ENCODE measurements around the gene DVL3.

The DVL3 gene

GRCh38 chr3:184186902-184187207 is 31.7 kb downstream of the DVL3 start:
- Histone ChIP-seq H3K27me3 (replicated peaks; ENCODE audit: insufficient read depth, low read length) (no peaks in the 10 kb centered on the region), H3F3A (ENCODE audit: insufficient read depth, low read length) (no peaks in the 10 kb centered on the region), H3K36me3 (replicated peaks; ENCODE audit: insufficient read depth, low read length) (peaks cover 17% of the 10 kb centered on the region), H4K20me1 (ENCODE audit: insufficient read depth, low read length) (no peaks in the 10 kb centered on the region), H3K4me1 (ENCODE audit: low read length) (peaks cover 10% of the 10 kb centered on the region), H3K4me3 (ENCODE audit: low read length) (peak overlapping the region; percentile 99), H3K9me3 (replicated peaks; ENCODE audit: insufficient read depth, low read length) (no peaks in the 10 kb centered on the region), H2AFZ (ENCODE audit: low read length) (peak overlapping the region; percentile 79; the same call in 1 of the 2 replicates), H3K9ac (ENCODE audit: low read length) (peak overlapping the region; percentile 91), H3K27ac (ENCODE audit: low read length) (no peak overlapping the region), H3K4me2 (ENCODE audit: low read depth, low read length) (peak overlapping the region; percentile 83), H3K9me2 (replicated peaks; ENCODE audit: insufficient read depth, low read length) (no peaks in the 10 kb centered on the region), H3K79me2 (ENCODE audit: low read length) (peaks cover 47% of the 10 kb centered on the region)
- no peak for TF ChIP-seq EZH2 (optimal IDR thresholded peaks at IDR 0.05; ENCODE audit: low read depth, low read length)
- TF ChIP-seq, protein P1, sequence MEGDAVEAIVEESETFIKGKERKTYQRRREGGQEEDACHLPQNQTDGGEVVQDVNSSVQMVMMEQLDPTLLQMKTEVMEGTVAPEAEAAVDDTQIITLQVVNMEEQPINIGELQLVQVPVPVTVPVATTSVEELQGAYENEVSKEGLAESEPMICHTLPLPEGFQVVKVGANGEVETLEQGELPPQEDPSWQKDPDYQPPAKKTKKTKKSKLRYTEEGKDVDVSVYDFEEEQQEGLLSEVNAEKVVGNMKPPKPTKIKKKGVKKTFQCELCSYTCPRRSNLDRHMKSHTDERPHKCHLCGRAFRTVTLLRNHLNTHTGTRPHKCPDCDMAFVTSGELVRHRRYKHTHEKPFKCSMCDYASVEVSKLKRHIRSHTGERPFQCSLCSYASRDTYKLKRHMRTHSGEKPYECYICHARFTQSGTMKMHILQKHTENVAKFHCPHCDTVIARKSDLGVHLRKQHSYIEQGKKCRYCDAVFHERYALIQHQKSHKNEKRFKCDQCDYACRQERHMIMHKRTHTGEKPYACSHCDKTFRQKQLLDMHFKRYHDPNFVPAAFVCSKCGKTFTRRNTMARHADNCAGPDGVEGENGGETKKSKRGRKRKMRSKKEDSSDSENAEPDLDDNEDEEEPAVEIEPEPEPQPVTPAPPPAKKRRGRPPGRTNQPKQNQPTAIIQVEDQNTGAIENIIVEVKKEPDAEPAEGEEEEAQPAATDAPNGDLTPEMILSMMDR (IDR thresholded peaks at IDR 0.05; ENCODE audit: low read length): no peak
- no peak for TF ChIP-seq EZH2phosphoT487 (IDR thresholded peaks at IDR 0.05; ENCODE audit: low read length)
- DNase-seq: no peak

DNA sequence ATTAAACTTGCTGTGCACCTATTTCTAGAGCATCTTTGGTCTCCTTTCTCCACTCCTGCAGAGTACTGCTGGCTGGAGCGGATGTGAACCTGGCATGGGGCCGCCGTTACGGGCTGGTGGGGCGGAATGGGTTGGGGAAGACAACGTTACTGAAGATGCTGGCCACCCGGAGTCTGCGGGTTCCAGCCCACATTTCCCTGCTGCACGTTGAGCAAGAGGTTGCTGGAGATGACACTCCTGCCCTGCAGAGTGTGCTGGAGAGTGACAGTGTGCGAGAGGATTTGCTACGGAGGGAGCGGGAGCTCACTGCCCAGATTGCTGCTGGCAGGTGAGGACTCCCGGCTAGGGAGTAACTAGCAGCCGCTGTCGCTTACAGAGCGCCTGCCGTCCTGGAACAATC is 32.9 kb downstream of the DVL3 start:
- H3K36me3 ChIP-seq (replicated peaks; ENCODE audit: insufficient read depth, low read length): peaks cover 26% of the 10 kb centered on the region

DNA sequence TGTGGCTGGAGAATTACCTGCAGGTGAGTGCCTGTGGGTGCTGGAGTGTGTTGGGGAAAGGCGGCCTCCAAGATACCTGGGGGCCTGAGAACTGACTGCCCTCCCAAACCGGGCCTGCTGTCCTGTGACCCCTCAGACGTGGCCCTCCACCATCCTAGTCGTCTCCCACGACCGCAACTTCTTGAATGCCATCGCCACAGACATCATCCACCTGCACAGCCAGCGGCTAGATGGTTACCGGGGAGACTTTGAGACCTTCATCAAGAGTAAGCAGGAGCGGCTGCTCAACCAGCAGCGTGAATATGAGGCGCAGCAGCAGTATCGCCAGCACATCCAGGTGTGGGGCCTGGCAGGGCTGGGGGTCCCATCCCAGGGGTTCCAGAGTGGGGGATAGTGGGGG is 34.2 kb downstream of the DVL3 start:
- Histone ChIP-seq H3K4me3 (ENCODE audit: low read length) (no peak overlapping the region), H2AFZ (ENCODE audit: low read length) (no peak overlapping the region), H3K9me3 (replicated peaks; ENCODE audit: insufficient read depth, low read length) (no peaks in the 10 kb centered on the region), H3K9me2 (replicated peaks; ENCODE audit: insufficient read depth, low read length) (no peaks in the 10 kb centered on the region), H3K4me1 (ENCODE audit: low read length) (peaks cover 10% of the 10 kb centered on the region), H3K4me2 (ENCODE audit: low read depth, low read length) (no peak overlapping the region), H3K79me2 (ENCODE audit: low read length) (peaks cover 47% of the 10 kb centered on the region), H3K27ac (ENCODE audit: low read length) (no peak overlapping the region), H3K9ac (ENCODE audit: low read length) (no peak overlapping the region), H3F3A (ENCODE audit: insufficient read depth, low read length) (no peaks in the 10 kb centered on the region), H4K20me1 (ENCODE audit: insufficient read depth, low read length) (no peaks in the 10 kb centered on the region), H3K36me3 (replicated peaks; ENCODE audit: insufficient read depth, low read length) (peaks cover 32% of the 10 kb centered on the region), H3K27me3 (replicated peaks; ENCODE audit: insufficient read depth, low read length) (no peaks in the 10 kb centered on the region)
- TF ChIP-seq EZH2 (optimal IDR thresholded peaks at IDR 0.05; ENCODE audit: low read depth, low read length): no peak
- no peak for TF ChIP-seq EZH2phosphoT487 (IDR thresholded peaks at IDR 0.05; ENCODE audit: low read length)
- TF ChIP-seq, protein P1 (IDR thresholded peaks at IDR 0.05; ENCODE audit: low read length): no peak
- no peak for DNase-seq

More for the DNA sequence above, 32.9 kb downstream of the DVL3 start:
- no peak for DNase-seq
- H3K9ac ChIP-seq (ENCODE audit: low read length): no peak overlapping the region
- no peak overlapping the region for H2AFZ ChIP-seq (ENCODE audit: low read length)
- H3K4me2 ChIP-seq (ENCODE audit: low read depth, low read length): no peak overlapping the region
- H3K4me1 ChIP-seq (ENCODE audit: low read length): peaks cover 10% of the 10 kb centered on the region
- no peaks in the 10 kb centered on the region for H3K9me3 ChIP-seq (replicated peaks; ENCODE audit: insufficient read depth, low read length)
- H4K20me1 ChIP-seq (ENCODE audit: insufficient read depth, low read length): no peaks in the 10 kb centered on the region
- H3K4me3 ChIP-seq (ENCODE audit: low read length): no peak overlapping the region
- no peak overlapping the region for H3K27ac ChIP-seq (ENCODE audit: low read length)
- H3K9me2 ChIP-seq (replicated peaks; ENCODE audit: insufficient read depth, low read length): no peaks in the 10 kb centered on the region
- H3K79me2 ChIP-seq (ENCODE audit: low read length): peaks cover 47% of the 10 kb centered on the region
- H3K27me3 ChIP-seq (replicated peaks; ENCODE audit: insufficient read depth, low read length): no peaks in the 10 kb centered on the region
- H3F3A ChIP-seq (ENCODE audit: insufficient read depth, low read length): no peaks in the 10 kb centered on the region
- TF ChIP-seq EZH2phosphoT487 (IDR thresholded peaks at IDR 0.05; ENCODE audit: low read length) (no peak), EZH2 (optimal IDR thresholded peaks at IDR 0.05; ENCODE audit: low read depth, low read length) (no peak)
- TF ChIP-seq, protein P1 (IDR thresholded peaks at IDR 0.05; ENCODE audit: low read length): no peak

Data from MM.1S (cell line).